Stimulated activated CD8-positive, alpha-beta memory T cell treated with anti-CD3 and anti-CD28 coated beads, Interleukin-7, amount 100 ng/mL, for 48 hours (primary cell): ENCODE measurements around the gene POLDIP3.
"Not testable (repeated sequence)": the region's sequence is repeated elsewhere in the genome, so short reads cannot be mapped to it uniquely, and the experiment has no call there.

Source experiments
- DNase-seq, 2 donors: peaks; one replicate each; pipeline ENCODE4 v3.0.0-alpha.2; 2020; ENCODE audit warnings: low read depth in 1 of 2; ENCODE audit errors: extremely low read depth in 1 of 2

Gene POLDIP3

GRCh38 chr22:42587588-42588175 lies 27.0 kb downstream of the POLDIP3 start:
- DNase-seq = no peak

GRCh38 chr22:42586381-42586780 lies 28.3 kb downstream of the POLDIP3 start:
- DNase-seq = no peak

- no peak for DNase-seq
These were observed 29.6 kb downstream of the POLDIP3 start for GRCh38 chr22:42585096-42585495.

- no peak for DNase-seq
These were observed 30.2 kb downstream of the POLDIP3 start for GRCh38 chr22:42584364-42584940.

- DNase-seq = no peak
These were observed 31.7 kb downstream of the POLDIP3 start for GRCh38 chr22:42582987-42583386.

- peak; percentile 66 to 74 for DNase-seq
These were observed 32.6 kb downstream of the POLDIP3 start for GRCh38 chr22:42581762-42582716.

- not testable (repeated sequence) for DNase-seq
These were observed 33.4 kb downstream of the POLDIP3 start for GRCh38 chr22:42581194-42581761.

GRCh38 chr22:42580040-42580439 lies 34.6 kb downstream of the POLDIP3 start:
- DNase-seq = not testable (repeated sequence)

GRCh38 chr22:42577623-42578240 lies 37.0 kb downstream of the POLDIP3 start:
- DNase-seq = no peak

- not testable (repeated sequence) for DNase-seq
These were observed 37.5 kb downstream of the POLDIP3 start for GRCh38 chr22:42577141-42577540.

GRCh38 chr22:42575996-42576574 lies 38.6 kb downstream of the POLDIP3 start:
- not testable (repeated sequence) for DNase-seq

GRCh38 chr22:42574468-42574867 lies 40.2 kb downstream of the POLDIP3 start:
- DNase-seq = not testable (repeated sequence)

- not testable (repeated sequence) for DNase-seq
These were observed 40.6 kb downstream of the POLDIP3 start for GRCh38 chr22:42574046-42574445.

- not testable (repeated sequence) for DNase-seq
These were observed 43.6 kb downstream of the POLDIP3 start for GRCh38 chr22:42571068-42571467.

GRCh38 chr22:42570580-42570979 lies 44.1 kb downstream of the POLDIP3 start:
- not testable (repeated sequence) for DNase-seq

- DNase-seq = not testable (repeated sequence)
These were observed 46.7 kb downstream of the POLDIP3 start for GRCh38 chr22:42567950-42568349.

- DNase-seq = no peak
These were observed 48.7 kb downstream of the POLDIP3 start for GRCh38 chr22:42565956-42566355.

- DNase-seq = no peak
These were observed 50.0 kb downstream of the POLDIP3 start for GRCh38 chr22:42564699-42565098.

- not testable (repeated sequence) for DNase-seq
These were observed 50.7 kb downstream of the POLDIP3 start for GRCh38 chr22:42563943-42564342.

GRCh38 chr22:42562684-42563083 lies 52.0 kb downstream of the POLDIP3 start:
- DNase-seq = no peak
